HG03060 (cell line): ENCODE results near the gene GPRC5B.

Experiments used
- ATAC-seq: cut with Tn5 transposase; IDR thresholded peaks from one replicate; pipeline ENCODE4 v1.9.1; 2021; ENCODE audit warnings: low read depth, moderate number of reproducible peaks; ENCODE audit not compliant: unreplicated experiment

GPRC5B gene

GRCh38 chr16:19874026-19874425 lies 10.6 kb downstream of the GPRC5B start:
- ATAC-seq, result no peak

DNA sequence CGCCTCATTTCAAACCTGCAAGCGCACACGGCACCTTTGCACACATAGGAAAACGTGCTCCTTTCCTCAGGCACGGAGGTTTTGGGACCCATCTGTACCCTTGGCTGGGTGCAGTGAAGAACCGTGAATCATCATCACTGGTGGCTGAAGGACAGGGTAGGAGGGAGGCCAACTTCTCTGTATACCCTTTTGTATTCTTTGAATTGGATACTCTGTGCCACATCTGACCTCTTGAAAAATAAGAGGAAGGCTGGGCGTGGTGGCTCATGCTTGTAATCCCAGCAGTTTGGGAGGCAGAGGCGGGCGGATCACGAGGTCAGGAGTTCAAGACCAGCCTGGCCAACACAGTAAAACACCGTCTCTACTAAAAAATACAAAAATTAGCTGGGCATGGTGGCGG lies 11.7 kb downstream of the GPRC5B start:
- ATAC-seq, result no peak

GRCh38 chr16:19872179-19872863 lies 12.3 kb downstream of the GPRC5B start:
- ATAC-seq, result no peak

DNA sequence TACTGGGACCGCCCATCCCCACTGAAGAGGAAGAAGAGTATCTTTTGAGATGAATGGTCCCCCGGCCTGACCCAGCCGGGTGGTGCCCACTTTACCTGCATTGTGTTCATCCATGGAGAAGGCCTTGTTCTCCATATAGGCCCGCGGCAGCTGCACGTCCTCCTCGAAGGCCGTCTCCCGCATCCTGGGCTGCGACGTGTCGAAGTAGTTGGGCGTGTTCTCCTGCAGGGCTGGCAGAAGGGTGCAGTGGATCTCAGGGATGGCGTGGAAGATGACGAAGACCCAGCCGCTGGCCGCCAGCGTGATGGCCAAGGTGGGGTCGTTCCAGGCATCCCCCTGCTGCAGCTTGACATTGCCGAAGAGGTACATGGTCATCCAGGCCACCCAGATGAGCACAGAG lies 12.9 kb downstream of the GPRC5B start:
- ATAC-seq, result no peak

DNA sequence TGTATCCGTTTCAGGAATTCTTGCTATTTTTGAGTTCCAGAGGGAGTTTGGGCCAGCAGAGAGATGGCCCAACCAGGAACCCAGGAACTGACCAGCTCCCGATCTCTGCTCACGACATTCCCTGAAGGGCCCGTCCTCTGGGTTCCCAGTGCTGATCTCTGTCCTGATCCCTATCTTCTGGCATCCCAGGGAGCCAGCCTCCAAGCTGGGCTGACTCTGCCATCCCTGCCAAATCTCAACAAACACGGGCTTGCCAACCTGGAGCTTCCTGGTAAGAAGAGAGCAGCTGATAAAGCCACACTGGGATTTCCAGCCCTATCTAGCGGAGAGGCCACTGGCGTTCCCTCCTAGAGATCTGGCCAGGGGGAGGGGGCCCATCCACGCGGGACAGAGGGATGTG lies 16.2 kb downstream of the GPRC5B start:
- ATAC-seq, result no peak

DNA sequence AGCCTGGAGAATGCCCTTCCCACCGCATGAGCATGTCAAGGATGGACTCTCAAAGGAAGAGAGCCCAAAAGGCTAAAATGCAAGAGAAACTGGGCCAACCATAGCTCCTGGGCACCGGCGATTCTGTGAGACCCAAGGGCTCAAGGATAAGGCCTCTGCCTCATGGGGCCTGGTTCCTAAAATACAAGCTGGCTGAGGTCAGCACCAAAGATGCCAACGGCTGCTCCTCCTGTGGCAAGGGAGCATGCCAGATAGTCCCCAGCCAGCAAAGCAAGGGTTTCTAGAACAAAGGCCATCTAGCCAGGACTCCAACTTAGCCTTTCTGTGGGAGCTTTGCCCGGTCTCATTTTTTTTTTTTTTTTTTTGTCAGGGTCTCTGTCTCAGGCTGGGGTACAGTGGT lies 20.1 kb downstream of the GPRC5B start:
- ATAC-seq, result no peak

DNA sequence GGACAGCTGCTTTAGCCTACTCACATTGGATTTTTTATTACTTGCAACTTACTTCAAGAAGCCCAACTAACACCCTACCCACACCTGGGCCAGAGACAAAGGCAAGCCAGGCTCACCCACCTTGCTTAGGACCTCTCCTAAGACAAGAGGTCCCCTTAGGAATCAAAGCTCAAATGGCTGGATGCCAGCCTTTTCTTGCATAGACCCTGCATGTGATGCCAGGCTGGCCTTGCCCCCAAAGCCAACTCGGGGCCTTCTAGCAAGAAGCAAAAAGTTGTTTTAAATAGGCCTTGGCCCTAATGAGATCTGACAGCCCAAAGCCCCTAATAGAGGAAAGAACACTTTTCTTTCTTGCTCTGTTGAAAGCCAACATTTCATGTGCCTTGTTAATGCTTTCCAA lies 20.7 kb downstream of the GPRC5B start:
- no peak for ATAC-seq

DNA sequence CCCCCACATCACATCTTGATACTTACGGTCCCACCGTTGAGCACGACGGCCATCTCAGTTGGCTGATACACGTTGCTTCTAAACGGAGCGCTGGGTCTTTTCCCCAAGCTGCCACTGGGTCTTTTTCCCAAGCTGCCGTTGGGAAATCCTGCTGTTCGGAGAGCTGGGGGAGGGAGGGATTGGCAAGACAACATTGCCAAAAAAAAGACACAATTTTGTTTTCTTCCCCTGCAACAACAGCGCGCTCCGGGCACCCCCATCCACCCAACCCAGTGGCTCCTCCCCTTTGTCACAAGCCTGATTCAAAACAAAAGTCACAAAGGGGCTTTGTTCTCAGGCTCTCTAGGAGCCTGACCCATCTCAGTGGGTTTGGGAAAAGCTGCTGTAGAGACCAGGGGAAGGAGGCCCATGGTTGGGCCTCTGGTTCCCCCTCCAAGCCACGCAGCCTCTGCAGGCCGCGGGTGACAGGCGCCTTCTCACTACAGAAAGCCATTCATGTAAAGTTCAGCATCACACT lies 22.8 kb downstream of the GPRC5B start:
- ATAC-seq, result no peak

GRCh38 chr16:19861133-19861532 lies 23.5 kb downstream of the GPRC5B start:
- ATAC-seq, result no peak

DNA sequence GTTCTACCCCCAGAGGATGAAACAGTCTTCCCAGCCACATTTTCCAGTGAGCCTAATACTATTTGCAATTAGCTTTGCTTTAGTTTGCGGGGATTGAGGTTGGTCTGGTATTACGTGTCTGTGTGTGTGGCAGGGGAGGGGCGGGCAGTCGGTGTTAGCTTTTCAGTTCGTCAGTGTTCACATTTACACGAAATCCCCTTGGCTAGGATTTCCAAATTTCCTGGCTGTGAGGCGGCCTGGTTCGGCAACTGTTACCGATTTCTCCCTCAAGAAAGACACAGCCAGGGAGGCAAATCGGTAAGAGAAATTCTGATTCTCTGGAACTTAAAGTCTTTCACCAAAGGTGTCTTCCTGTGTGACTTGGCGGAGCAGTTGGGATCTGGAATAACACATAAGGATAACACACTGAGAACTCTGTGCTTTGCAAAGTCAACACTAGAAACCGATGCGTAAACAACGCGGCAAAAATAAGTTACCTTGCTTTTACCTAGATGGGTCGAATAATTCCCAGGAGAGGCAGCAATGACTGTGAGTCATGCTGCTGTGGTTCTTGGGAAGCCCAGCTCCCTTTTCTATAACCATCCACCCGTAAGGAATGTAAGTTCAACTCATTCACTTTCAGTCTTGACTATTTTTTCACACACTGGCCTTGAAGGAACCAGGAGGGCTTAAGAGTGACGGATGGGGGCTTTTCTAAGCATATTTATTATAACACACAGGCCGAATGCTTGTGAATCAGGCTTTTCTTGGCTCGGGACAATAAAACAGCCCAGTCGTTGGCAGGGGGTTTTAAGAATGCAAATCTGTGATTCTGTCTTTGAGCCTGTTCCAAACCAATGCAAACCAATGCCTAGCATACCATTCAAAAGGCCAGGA lies 24.2 kb downstream of the GPRC5B start:
- no peak for ATAC-seq

- no peak for ATAC-seq
Observed at GRCh38 chr16:19859603-19860002, 25.0 kb downstream of the GPRC5B start.

- ATAC-seq, result no peak
Observed at GRCh38 chr16:19859166-19859565, 25.5 kb downstream of the GPRC5B start.

GRCh38 chr16:19858340-19859018 lies 26.2 kb downstream of the GPRC5B start:
- ATAC-seq, result no peak

GRCh38 chr16:19857593-19858339 lies 26.9 kb downstream of the GPRC5B start:
- no peak for ATAC-seq

GRCh38 chr16:19856120-19856519 lies 28.5 kb downstream of the GPRC5B start:
- no peak for ATAC-seq

DNA sequence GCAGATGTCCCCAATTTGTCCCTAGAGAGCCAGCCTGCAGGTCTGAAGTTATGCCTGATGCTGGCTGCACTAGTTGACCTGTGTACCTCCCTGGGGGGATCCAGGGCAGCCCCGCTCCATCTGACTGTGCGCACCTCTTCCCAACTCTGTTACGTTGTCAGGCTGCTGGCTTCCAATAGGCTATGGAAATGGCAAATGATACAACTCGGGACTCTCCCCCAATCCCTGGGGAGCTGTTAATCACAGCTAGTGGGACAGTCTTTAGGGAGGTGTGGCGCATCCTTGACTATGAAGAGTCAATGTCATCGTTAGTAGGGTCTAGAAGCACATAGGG lies 30.1 kb downstream of the GPRC5B start:
- ATAC-seq, result no peak

DNA sequence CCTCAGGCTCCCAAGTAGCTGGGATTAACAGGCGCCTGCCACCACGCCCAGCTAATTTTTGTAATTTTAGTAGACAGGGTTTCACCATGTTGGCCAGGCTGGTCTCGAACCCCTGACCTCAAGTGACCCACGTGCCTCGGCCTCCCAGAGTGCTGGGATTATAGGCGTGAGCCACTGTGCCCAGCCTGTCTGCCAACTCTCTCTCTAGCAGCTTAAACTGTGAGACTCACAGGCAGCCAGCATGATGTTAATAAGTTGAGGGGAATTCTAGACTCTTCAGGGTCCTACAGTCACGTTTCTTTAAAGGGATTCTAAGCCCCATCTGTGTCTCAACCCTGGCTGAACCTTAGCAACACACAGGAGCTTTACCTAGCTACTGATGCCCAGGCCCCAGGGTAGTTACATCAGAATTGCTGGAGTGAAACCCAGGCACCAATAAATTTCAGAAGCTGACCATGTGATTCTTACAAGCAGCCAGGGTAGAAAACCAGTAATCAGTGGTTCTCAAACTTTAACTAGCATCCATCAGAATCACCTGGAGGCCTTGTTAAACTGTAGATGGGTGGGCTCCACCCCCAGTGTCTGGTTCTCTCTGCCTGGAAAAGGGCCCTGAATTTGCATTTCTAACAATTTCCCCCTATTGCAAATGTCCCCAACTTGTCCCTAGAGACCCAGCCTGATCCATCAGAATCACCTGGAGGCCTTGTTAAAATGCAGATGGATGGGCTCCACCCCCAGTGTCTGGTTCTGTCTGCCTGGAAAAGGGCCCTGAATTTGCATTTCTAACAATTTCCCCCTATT lies 30.7 kb downstream of the GPRC5B start:
- ATAC-seq, result no peak

- no peak for ATAC-seq
Observed at GRCh38 chr16:19853132-19853741, 31.4 kb downstream of the GPRC5B start.

- ATAC-seq, result no peak
Observed at GRCh38 chr16:19851476-19851875, 33.2 kb downstream of the GPRC5B start.
